ENCODE measurements around the gene STAB2. TPM values are rescaled to one million over a fixed set of nuclear protein-coding genes. Genes with fewer than 3 reads are reported as not detected.

STAB2 gene
- total RNA-seq, 1 experiment from 2014 or later = not detected

- H3K9me3 ChIP-seq (ENCODE audit: control insufficient read depth in 1 of 2, insufficient read depth in 1 of 2, low read depth in 1 of 2, low read length in 2 of 2) = no peaks in the 10 kb centered on the region
- ChIA-PET CTCF (no interaction called here), RAD21 (ENCODE audit: low non-redundant PET in 1 of 2, low total read pairs in 2 of 2, uncharacterized antibody in 2 of 2, unreplicated experiment in 2 of 2) (no interaction called here), POLR2A (no interaction called here)
- H4K20me1 ChIP-seq (ENCODE audit: insufficient read depth) = no peaks in the 10 kb centered on the region
- no peak overlapping the region for H3K9ac ChIP-seq (ENCODE audit: low read length)
- no TSS peak for BruUV-seq (replicated peaks)
- no peak for ATAC-seq
- no peak overlapping the region for H3K27ac ChIP-seq (ENCODE audit: low read depth, low read length)
- H2AFZ ChIP-seq (ENCODE audit: low read depth, low read length, poor library complexity, severe bottlenecking) = no peak overlapping the region
- H3K4me3 ChIP-seq (replicated peaks in 1 of 2; ENCODE audit: low read depth in 1 of 2, low read length in 2 of 2) = no peak overlapping the region
- no peak for DNase-seq (ENCODE audit: low read depth, low spot score)
- no peaks in the 10 kb centered on the region for H3K27me3 ChIP-seq (ENCODE audit: insufficient read depth, low read length)
- intact Hi-C loops (cut with micrococcal nuclease) = no loop called here
- H3K9me2 ChIP-seq (ENCODE audit: insufficient read depth) = no peaks in the 10 kb centered on the region
- no peak for TF ChIP-seq SRF (IDR thresholded peaks at IDR 0.05; ENCODE audit: low read depth)
- no peak for TF ChIP-seq YY1 (IDR thresholded peaks at IDR 0.05; ENCODE audit: extremely low read depth, insufficient replicate concordance, low read depth, low read length)
- no peak for TF ChIP-seq EGR1 (IDR thresholded peaks at IDR 0.05; ENCODE audit: low read depth)
- TF ChIP-seq POLR2AphosphoS5 (IDR thresholded peaks at IDR 0.05; ENCODE audit: low read depth, low read length) = no peak
- no peak for TF ChIP-seq ELF1 (IDR thresholded peaks at IDR 0.05; ENCODE audit: borderline replicate concordance, low read depth)
- TF ChIP-seq JUND (IDR thresholded peaks at IDR 0.05) = no peak
- no peak for TF ChIP-seq RAD21 (IDR thresholded peaks at IDR 0.05; ENCODE audit: low read depth)
- TF ChIP-seq POLR2A (IDR thresholded peaks at IDR 0.05; ENCODE audit: borderline replicate concordance, extremely low read depth, insufficient read depth, insufficient read length) = no peak
- no peak for TF ChIP-seq EZH2phosphoT487 (IDR thresholded peaks at IDR 0.05; ENCODE audit: borderline replicate concordance)
- TF ChIP-seq ZNF274 (IDR thresholded peaks at IDR 0.05; ENCODE audit: low read depth, low read length) = no peak
- TF ChIP-seq EZH2 (IDR thresholded peaks at IDR 0.05) = no peak
- TF ChIP-seq SIN3A (IDR thresholded peaks at IDR 0.05; ENCODE audit: low read depth) = no peak
- no peak for TF ChIP-seq ZFX (IDR thresholded peaks at IDR 0.05)
- no peak for TF ChIP-seq FOSL1 (IDR thresholded peaks at IDR 0.05; ENCODE audit: low read depth)
- TF ChIP-seq CBX3 (IDR thresholded peaks at IDR 0.05; ENCODE audit: low read depth) = no peak
- no peak for TF ChIP-seq CEBPB (IDR thresholded peaks at IDR 0.05; ENCODE audit: low read depth)
- no peak for TF ChIP-seq REST (IDR thresholded peaks at IDR 0.05; ENCODE audit: low read depth)
- no peak for TF ChIP-seq ATF3 (IDR thresholded peaks at IDR 0.05)
- no peaks in the 10 kb centered on the region for H3K79me2 ChIP-seq (ENCODE audit: insufficient read depth, low read length)
- H3K36me3 ChIP-seq (ENCODE audit: control insufficient read depth in 1 of 2, insufficient read depth in 2 of 2, low read length in 2 of 2) = no peaks in the 10 kb centered on the region
- H3K4me1 ChIP-seq (ENCODE audit: control insufficient read depth in 1 of 2, insufficient read depth in 2 of 2, low read length in 2 of 2) = no peaks in the 10 kb centered on the region
- no peak overlapping the region for H3K4me2 ChIP-seq (ENCODE audit: low read length)
These were observed 53.3 kb downstream of the STAB2 start for GRCh38 chr12:103640410-103640809.
